DMS79 treated with DMSO at 0.1 percent for 48 hours (cell line): ENCODE measurements around the gene NGLY1.

Experiments
- DNase-seq: peaks from one replicate; lab custom pipeline; 2025; lab: John Stamatoyannopoulos, UW

NGLY1 gene

DNA sequence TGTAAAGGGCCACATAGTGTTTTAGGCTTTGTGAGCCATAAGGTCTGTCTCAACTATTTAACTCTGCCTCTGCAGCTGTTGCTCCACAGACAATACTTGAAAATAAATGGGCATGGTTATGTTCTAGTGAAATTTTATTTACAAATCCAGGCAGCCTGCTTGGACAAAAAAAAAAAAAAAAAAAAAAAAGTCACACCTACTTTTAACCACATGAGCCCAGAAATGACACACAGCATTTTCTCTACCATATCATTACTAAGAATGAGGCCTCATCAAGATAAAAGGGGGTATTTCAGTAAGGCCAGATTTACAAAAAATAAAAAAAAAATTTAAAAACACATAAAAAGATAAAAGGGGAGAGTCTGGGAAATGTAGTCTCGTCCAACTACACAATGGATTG, 1.7 kb upstream of the NGLY1 start:
- no peak for DNase-seq

DNA sequence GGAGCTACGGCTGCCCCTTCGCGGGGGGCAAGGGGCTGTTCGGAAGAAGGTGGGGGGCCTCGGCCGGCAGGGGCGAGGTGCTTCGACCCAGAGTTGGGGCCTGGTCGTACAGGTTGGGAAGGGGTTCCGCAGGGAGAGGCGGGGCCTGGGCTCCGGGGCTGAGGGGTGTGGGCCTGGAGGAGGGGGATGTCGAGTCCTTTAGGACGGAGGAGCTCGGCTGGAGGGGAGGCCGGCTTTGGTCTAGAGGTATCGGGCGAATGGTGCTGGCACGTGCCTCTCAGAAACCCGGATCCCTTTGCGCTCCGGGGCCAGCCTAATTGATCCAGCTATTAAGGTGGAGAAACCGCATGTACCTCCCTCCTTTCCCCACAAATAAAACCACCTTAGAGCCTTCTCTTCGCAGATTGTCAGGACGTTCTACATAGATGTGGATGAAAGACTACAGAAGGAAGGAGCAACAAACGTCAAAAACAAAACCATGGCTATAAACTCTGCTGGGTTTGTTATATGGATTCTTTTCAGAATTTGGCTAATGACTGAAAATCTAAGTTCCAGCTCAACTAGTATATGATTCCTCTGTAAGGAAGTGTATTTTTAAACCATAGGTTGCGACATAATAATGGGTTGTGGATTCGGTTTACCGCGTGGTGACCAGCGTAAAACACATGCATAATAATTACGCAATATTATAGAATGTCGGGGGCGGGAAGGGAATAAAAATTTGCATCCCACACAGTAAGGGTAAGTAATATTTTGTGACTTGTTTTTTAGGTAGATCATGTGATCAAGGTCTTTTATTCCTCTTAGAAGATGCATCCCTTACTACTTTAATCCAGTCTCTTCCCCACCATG, 644 bp upstream of the NGLY1 start:
- peak; percentile 6 for DNase-seq

DNA sequence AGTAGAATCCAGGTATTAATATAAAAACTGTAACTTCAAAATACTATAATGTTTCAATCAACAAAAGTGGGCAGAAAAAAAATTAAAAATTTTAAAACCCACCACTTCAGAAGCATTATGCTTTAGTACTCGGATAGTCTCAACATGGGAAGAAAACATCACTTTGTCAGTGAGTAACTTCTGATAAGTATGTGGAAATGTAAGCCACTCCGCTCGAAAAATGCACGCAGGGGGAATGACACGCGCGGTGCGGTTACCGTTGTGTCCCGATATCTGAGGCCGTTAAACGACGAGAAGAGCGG, 656 bp downstream of the NGLY1 start:
- no peak for DNase-seq

DNA sequence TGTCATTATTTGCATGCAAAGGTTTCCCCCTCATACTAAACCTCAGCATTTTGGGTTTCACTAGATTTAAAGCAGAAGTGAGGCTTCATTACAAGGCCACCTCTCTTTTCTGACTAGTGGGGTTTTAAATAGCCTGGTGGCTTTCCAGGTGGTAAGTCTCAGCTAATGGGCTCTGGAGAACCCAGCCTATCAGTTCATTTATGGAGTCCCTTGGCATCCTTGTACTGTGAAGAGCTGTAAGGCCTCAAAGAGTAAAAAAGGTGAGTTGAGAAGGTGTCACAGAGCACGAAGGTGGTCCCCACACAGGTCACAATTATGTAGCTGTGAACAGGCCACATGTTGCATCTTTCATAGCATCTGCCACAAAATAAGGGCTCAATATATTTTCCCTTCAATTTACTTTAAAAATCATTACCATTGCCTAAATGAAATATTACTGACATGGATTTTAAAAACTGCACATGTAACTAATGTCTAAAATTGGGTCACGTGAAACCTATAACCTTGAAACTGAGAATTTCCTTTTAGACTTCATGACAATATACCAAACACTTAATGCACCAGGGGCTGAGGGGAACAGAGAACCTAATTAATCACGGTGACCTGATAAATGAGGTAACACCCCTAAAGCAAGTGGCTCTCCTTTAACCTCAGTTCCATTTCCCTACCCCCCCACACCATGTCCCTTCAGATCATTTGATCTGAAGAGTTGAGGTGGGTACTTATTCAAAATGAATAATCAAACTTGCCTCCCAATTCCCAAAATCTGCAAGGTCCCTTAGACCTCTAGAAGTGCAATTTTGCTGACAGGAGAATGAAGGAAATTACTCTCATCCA, 1.3 kb downstream of the NGLY1 start:
- no peak for DNase-seq

DNA sequence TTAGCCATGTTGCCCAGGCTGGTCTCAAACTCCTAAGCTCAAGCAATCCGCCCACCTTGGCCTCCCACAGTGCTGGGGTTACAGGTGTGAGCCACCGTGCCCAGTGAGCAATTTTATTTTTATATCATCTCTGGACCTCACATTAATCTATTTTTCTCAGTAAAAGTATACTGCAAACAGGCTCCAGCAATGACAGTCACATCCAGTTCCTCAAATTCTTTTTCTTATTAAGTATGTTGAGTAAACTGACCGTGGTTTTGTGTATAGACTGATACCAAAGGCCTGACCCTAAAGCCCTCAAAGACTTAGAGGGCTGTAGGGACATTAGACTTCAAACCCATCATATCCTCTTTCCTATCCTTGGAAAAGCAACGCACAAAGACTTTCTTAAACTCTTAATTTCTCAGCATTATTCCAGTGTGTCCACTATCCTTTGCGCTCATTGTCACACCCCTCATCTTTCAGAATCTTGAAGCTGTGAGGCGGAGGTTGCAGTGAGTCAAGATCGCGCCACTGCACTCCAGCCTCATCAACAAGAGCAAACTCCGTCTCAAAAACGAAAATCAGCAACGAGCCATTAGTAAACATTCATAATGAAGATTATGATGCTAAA, 2.0 kb downstream of the NGLY1 start:
- DNase-seq, result no peak

DNA sequence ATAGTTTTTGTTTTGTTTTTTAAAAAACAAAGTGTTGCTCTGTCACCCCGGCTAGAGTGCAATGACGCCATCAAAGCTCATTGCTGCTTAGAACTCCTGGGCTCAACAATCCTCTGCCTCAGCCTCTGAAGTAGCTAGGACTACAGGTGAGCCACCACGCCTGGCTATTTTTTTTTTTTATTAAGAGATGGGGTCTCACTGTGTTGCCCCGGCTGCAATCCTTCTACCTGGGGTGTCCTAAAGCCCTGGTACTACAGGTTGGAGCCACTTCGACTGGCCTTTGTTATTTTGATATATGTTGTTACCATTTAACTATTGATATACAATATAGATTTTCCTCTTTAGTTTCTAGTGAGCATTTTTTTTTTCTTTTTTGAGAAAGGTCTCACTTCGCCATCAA, 2.6 kb downstream of the NGLY1 start:
- DNase-seq, result no peak

DNA sequence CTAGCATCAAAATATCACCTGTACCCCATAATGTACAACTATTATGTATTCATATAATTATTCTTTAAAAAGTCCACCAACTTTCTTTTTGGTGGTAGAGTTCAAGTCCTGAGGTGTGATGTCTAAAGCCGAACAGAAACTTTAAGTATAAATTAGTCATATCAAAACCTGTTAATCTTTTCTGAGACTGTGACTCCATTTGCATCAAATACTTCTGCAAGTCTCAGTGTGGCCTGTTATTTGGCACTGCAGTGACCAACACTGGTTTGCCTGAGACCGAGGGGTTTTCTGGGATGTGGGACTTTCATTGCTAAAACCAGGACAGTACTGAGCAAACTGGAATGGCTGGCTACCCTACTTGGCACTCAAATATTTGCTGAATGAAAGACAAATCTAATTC, 7.3 kb downstream of the NGLY1 start:
- no peak for DNase-seq

DNA sequence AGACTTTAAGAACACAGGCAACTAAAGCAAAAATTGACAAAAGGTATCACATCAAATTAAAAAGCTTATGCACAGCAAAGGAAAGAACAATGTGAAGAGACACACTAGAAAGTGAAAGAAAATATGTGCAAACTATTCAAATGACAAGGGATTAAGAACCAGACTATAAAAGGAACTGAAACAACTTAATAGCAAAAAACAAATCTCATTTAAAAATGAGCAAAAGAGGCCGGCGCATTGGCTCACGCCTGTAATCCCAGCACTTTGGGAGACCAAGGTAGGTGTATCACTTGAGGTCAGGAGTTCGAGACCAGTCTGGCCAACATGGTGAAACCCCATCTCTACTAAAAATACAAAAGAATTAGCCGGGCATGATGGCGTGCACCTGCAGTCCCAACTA, 14.4 kb downstream of the NGLY1 start:
- no peak for DNase-seq

DNA sequence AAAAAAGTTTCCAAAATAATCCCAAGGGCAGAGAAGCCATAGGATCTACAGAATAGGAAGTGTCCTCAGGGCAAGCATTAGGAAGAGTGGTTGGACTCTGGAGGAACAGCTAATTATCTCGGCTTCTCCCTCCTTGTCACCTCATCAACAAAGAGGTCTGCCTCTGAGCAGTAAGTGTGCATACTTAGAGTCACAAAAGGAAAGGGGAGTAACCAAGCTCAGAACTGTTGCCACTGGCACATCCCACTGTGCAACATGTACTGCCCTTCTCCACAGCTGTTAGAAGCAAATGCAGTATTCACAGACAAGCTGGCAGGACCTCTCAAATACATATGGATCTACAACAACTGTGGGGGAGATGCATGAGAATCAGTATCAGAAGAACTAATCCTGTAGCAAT, 31.5 kb downstream of the NGLY1 start:
- no peak for DNase-seq

DNA sequence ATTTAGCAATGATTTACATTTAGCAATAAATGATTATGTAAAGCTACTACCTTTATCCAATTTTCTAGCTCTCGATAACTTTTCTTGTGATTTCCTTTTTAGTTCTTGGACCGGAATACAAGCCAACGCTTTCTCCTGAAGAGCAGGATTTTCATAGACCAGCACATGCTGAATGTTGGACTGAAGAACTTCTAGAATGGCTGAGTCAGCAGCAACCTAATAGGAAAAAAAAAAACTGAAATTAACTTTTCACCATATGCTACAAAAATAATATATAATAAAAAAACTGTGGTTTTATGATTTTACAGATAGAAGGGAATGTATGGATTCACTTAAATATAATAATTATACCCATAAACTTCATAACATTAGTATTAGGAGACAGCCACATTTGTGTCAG, 32.2 kb downstream of the NGLY1 start:
- DNase-seq, result no peak

DNA sequence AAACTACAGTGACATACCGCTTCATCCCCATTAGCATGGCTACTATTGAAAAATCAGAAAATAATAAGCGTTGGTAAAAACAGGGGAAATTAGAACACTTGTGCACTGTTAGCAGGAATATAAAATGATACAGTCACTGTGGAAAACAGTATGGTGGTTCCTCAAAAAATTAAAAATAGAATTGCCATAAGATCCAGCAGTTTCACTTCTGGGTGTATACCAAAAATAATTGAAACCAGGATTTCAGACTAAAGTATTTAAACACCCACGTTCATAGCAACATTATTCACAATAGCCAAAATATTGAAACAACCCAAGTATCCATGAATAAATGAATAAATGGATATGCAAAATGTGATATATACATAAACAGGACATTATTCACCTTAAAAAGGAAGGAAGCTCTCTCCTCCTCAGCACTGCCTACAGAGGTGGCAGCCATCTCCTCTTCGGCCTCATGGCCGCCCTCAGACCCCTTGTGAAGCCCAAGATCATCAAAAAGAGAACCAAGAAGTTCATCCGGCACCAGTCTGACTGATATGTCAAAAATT, 34.1 kb downstream of the NGLY1 start:
- no peak for DNase-seq

DNA sequence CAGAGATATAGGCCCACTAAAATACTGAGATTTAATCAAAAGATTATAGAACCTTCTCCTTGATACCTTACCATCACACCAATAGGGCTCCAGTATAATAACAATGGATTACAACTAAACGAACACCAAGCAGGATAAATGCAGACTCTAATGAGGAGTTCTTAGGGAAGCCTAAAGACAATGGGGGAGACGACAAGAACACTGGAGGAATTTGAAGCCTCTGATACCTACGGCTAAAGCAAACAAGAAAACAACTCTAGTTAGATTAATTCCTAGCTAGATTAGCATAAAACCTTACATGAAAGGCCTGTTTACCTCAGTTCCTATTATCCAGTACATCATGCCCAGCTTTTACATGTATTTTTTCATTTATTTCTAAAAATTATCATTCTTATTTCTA, 35.1 kb downstream of the NGLY1 start:
- no peak for DNase-seq

DNA sequence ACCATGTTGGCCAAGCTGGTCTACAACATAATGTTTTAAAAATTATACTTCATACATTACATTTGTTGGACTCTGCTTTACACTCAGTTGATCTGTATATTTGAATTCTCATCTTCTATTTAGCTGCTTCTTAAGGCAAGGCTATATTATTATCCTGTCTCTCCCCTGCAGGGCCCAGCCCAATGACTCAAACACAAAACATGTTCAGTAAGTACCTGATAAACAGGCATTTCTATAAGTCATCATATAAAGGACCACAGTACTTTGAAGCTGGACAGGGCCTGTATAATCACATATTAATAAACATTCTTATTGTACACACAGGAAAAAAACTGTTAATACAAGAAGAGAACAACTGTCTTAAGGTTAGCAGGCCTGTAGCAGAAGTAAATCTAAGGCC, 36.2 kb downstream of the NGLY1 start:
- no peak for DNase-seq

DNA sequence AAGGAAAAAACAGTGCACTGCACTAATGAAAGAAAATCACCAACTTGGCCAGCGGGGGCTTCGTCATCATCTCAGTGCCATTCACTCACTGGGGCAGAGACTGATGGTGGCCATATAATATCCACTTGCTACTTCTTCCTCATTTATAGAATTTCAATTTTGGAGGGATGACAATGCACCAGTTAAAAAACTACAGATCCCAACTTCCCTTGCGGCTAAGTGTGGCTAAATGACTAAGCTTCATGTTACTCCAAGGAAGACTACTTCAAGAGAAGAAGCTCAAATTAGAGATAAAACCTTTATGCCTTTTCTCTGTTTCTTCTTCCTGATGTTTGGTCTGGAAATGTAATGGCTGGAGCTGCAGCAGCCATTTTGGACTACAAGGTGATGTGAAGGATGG, 38.8 kb downstream of the NGLY1 start:
- no peak for DNase-seq

DNA sequence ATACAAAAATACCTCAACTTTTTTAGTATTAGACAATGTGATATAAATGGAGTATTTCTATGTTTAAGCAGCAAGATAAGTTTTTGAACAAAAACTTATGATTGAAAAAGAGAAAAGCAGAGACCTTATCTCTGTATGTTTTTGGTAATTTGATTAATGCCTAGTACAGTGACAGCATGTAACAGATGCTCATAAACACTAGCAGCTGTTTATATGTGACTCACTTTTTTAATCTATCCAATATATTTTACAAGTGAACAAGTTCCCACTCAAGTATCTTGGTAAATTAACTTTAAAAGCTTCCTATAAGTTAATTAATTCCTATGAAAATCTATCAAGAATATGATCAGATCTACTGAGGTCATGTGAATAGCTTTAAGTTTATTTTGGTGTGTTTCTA, 55.1 kb downstream of the NGLY1 start:
- no peak for DNase-seq

DNA sequence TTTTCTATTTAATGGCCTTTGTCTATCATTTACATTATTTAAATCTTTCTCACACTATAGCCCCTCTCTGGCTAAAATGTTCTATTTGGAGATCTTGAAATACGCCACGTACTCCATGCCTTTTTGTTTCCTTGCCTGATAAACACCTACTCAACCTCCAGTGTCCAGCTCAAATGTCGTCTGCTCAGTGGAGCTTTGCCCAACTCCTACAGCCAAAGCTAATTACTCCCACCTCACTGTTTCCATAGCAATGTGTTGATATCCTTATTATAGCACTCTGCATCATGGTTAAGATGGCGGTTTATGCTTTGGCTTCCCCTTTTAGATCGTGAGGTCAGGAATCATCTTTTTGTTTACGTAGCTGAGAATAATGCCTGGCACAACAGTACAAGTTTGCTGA, 55.9 kb downstream of the NGLY1 start:
- DNase-seq, result no peak

DNA sequence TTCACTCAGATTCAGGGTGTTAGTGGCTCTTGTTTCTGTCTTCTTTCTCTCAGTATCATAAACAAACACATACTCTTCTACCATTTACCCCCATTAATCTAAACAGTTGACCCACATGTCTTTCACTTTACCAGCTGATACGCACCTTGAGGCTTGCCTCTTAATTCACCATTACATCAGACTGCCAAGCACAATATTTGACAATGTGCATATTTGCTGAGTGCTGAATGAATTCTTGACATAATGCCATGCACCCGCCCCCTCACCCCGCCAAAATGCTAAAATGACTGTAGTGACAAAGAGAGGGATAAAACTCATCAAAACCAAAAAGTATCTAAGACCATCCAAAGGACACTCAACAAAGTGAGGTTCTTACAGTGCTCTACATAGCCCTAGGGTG, 57.4 kb downstream of the NGLY1 start:
- no peak for DNase-seq

DNA sequence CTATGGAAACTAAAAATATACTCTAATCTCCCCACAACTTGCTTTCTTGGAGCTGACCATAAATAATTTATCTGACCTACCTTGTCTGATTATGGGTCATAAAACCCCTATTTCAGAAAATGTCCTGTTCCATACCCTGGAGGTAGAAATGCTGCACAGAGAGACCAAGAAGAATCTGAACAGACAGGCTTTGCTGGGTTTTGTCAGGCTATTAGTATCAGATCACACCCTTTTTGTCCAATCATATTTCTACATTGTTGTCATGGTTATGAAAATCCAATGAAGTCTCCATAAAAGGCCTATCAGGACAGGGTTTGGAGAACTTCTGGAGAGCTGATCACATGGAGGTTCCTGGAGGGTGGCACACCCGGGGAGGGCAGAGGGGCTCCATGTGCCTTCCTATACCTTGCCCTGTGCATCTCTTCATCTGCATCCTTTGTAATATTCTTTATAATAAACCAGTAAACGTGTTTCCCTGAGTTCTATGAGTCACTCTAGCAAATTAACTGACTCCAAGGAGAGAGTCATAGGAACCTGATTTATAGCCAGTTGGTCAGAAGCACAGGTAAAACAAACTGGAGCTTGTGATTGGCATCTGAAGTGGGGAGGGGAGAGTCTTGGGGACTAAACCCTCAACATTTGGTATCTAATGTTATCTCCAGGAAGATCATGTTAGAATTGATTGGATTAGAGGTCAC, 58.1 kb downstream of the NGLY1 start:
- DNase-seq, result no peak

DNA sequence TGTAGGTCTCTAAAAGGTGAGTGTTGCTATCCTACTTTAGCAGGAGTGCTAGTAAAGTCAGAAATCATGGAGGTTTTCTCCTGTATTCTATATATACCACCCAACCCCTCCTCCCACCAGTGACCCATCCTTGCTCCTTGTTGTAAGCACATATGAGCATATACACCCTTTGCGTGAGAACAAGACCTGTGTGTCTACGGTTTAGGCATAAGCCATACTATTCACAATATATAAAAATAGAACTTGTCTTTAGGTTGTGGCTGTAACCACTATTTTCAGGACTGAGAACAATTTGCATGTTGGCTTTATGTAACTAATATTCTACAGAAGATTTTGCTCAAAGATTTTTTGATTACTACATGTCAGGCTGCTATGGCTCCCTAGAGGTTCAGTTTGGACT, 59.4 kb downstream of the NGLY1 start:
- DNase-seq, result no peak

DNA sequence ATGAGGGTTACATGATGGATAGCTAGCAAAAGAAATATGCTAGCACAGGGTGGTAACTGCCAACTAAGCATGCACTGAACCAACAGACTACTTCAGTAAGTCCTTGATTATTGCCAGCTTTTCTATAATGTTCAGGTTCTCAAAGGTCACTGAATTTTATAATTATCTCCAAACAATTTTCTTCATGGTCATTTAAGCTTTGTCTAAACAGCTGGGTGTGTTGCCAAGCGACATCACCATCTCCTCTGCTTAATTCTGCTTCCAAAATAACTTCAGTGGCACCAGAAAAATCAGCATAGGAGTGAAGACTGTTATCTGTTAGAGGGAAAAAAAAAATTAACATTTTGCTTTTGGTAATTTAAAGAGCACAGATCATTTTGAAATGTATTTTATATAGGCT, 63.9 kb downstream of the NGLY1 start:
- no peak for DNase-seq

DNA sequence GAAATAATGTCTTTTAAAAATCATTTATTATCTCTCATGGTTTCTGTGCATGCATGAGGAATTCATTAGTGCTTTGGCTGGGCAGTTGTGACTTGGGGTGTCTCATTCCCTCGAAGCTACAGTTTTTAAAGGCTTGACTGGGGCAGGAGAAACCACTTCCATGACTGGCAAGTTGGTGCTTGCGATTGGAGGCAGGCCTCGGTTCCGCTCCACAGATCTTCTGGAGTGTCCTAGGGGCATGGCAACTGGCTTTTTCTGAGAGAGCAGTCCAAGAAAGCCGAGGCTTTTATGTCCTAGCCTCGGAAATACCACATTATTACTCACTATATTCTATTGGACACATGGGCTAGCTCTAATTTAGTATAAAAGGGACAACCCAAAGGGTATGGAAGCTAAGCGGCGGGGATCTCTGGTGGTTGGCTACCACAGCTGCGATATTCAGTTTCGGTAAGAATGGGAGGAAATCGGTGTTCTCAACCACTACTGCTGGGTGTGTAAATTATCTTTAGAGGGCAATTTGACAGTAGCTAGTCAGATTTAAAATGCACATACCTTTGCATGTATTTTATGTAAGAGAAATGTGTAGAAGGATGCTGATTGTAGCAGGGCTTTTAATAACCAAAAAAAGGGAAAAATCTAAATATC, 69.8 kb downstream of the NGLY1 start:
- DNase-seq, result peak; percentile 36

DNA sequence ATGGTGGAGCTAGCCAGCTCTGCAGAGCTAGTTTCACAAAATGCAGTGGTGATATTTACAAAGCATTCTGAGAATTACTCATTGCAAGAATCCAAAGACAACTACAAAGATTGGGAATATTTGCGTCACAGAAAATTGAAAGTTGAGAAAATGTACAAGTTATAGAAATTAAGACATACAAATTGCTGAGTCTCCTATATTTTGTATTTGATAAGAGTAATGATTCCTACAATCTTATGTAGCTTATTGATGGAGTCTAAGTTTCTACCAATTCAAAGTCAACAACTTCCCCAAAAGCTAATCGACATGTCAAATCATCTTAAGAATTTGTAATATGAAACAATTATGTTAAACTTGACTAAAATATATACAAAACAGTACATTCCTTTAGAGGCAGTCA, 72.2 kb downstream of the NGLY1 start:
- no peak for DNase-seq
